Midbrain (tissue), 1 donor: Measurements from ENCODE around the gene APBA3.
A peak's percentile ranks its signal among the peaks of the same experiment; 100 is the strongest.
"Not testable (repeated sequence)": the region's sequence is repeated elsewhere in the genome, so short reads cannot be mapped to it uniquely, and the experiment has no call there.

ENCODE experiments used
- DNase-seq: peaks from one replicate; lab custom pipeline; 2025; lab: John Stamatoyannopoulos, UW

APBA3 gene

DNA sequence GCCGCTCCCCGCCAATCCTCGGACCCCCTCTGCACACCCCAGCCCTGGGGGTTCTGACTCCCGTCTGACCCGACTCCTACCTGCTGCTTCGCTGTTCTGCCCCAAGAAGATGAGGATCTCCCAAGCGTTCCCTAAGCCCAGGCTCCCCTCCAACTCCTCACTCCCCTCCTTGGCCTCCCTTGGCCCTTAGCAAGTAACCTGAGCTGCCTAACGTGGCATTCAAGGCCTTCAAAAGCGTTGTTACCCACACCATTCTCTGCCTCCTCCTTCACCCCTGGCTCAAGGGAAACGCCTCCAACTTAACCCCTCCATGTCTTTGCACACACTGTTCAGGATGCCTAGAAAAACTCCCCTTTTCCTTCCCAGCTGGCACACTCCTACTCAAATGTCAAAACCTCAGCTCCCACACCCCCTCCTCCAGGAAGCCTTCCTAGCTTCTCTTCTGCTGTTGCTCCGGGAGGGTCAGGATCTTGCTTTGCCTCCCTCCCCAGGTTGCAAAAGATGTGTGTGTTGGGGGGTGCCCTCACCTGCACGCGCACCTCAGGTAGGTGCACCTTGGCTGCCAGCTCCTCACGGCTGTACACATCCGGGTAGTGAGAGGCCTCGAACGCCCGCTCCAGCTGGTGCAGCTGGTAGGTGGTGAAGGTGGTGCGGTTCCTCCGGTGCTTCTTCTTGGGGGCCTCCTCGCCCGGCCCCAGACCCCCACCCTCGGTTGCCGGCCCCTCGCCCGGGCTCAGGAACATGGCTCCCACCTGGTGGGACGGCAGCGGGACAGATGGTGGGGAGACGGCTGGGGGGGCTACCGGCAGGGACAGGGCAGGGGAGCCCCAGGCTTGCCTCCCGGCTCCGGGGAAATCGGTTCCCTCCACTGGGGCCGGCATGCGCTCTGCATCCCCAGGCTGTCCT, 9.8 kb upstream of the APBA3 start:
- DNase-seq: no peak

DNA sequence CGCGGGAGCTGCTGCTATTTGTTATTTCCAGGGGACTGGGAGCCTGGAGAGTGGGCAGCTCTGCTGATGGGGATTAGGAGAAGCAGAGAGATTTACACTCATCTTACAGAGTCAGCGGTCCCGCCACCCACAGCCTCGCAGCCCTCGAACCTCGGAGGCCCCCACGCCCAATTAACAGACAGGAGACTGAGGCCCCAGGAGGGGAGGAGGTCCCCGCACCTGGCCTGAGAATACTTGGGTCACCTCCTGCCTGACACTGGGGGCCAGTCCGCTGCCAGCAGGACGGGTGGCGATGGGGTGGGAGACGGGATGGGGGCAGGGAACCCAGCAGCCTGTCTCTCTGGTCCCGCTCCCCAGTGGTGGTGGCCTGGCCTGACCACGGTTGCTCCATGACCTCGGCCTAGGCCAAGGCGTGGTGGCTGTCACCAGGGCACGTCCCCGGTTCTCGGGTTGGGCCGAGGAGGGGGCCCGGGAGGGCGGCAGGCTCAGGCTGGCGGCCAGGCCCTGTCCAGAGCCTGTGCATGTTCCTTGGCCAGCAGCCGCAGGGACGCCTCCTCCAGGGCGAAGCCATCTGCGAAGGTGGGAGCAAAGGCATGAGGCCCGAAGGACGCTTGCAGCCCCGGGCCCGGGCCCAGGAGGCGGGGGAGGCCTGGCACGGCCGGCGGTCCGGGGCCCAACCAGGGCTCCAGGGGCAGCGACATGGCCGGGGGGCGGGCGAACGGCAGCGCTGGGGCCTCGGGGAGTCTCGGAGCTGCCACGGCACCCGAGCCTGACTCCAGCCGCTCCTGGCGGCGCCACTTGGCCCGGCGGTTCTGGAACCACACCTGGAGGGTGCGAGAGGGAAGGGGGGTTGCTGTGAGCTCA, 8.9 kb upstream of the APBA3 start:
- no peak for DNase-seq

DNA sequence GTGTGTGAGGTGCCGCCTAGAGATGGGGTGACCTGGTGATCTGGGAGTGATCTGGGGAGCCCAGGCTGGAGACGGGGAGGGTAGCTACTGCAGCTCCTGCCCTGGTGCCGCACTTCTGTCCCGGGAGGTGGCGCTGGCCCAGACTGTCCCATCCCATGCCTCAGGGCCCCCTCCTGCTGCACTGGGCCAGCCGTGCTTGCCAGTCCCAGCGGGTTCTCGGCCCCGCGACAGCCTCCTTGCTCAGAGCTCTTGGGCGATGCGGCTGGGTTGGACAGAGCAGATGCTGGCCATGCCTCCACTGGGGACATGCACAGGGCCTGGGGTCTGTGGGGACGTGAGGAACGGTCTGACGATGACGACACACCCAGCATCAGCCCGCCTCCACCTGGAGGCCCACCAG, 8.0 kb upstream of the APBA3 start:
- no peak for DNase-seq

DNA sequence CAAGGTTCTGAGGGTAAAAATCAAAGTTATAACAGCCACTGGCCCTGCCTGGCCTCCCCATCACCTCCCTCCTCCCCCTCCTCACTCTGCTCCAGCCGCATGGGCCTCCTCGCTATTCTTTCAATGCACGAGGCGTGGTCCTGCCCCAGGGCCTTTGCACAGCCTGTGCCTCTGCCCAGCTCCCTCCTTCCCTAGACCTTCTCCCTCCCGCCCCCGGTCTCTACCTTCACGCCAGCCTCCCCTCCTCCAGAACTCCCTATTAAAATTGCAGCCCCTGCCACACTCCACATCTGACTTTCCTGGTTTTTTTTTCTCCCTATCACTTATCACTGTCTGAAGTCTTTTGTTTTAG, 7.2 kb upstream of the APBA3 start:
- no peak for DNase-seq

DNA sequence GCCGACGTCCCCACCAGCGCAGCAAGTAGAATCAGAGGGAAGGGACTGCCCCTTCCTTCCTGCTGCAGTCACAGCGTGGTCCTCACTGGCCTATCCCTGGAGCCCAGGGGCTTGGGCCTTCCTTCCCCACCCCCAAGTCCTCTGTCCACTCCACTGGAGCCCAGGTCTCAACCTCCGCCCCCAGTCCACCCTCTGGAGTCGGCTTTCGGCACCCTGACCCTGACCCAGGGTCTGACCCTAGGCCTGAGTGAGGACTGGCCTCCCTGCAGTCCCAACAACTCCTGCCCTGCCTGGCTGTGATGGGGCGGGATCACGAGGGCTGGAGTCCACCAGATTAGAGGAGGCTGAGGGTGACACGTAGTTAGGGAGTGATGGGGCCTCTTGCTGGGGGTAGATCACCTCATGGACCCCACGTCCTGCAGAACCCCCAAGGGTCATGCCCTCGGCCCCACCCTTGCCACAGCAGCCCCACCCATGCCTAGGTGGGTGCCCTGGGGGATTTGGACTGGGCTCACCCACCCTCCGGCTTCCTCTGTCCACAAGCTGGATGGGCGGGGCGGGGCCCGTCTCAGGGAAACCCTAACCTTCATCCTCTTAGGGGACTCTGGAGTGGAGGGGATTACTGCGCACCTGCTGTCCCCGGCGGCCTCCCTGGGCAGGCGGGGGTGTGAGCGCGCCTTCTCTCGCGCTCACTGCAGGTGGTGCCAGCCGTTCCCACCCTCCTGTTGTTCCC, 6.7 kb upstream of the APBA3 start:
- DNase-seq: no peak

DNA sequence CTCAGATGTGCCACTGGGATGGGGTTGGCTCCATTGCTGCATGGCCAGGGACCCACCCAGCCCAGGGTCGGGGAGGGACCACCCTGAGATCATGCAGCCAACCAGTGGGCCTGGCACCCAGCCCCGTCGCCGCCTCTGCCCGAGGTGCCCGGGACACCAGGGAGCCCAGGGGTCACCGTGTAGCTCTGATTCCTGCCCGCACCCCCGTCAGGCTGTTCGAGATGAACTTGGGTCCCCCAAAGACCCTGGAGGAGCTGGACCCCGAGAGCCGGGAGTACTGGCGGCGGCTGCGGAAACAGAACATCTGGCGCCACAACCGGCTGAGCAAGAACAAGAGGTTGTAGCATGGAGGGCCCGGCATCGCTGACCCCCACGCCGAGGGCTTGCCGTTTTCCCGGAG, 5.6 kb upstream of the APBA3 start:
- DNase-seq: no peak

DNA sequence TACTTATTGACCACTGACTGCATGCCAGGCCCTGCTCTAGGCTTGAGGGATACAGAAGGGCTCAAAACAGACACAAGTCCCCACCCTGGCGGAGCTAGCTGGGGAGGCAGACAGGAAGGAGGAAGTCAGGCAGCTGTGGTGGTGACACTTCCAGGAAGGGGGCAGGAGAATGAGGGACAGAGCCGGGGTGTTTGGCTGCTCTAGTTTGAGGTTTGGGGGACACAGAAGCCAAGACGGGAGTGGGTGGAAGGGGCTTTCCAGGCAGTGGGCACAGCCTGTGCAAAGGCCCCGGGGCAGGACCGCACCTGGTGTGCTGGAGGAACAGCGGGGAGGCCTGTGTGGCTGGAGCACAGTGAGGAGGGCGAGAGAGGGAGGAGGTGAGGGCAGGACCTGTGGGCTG, 5.0 kb upstream of the APBA3 start:
- no peak for DNase-seq

DNA sequence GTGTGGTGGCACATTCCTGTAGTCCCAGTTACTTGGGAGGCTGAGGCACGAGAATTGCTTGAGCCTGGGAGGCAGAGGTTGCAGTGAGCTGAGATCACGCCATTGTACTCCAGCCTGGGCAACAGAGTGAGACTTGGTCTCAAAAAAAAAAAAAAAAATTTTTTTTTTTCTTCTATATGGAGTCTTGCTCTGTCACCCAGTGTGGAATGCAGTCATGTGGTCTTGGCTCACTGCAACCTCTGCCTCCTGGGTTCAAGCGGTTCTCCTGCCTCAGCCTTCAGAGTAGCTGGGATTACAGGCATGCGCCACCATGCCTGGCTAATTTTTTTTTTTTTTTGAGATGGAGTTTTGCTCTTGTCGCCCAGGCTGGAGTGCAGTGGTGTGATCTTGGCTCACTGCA, 4.3 kb upstream of the APBA3 start:
- DNase-seq: not testable (repeated sequence)

DNA sequence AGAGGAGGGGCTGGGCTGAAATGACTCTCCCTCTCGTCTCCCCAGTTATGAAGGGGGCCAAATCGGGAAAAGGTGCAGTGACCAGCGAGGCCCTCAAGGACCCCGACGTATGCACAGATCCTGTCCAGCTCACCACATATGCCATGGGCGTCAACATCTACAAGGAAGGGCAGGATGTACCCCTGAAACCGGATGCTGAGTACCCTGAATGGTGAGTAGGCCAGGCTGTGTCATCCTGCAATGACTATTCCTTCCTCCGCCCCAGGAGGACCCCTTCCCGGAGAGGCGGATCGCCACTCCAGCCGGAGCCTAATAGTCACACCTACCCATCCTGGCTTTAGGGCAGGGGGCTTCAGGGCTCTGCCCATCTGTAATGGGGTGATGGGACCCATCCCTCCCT, 3.6 kb upstream of the APBA3 start:
- no peak for DNase-seq

DNA sequence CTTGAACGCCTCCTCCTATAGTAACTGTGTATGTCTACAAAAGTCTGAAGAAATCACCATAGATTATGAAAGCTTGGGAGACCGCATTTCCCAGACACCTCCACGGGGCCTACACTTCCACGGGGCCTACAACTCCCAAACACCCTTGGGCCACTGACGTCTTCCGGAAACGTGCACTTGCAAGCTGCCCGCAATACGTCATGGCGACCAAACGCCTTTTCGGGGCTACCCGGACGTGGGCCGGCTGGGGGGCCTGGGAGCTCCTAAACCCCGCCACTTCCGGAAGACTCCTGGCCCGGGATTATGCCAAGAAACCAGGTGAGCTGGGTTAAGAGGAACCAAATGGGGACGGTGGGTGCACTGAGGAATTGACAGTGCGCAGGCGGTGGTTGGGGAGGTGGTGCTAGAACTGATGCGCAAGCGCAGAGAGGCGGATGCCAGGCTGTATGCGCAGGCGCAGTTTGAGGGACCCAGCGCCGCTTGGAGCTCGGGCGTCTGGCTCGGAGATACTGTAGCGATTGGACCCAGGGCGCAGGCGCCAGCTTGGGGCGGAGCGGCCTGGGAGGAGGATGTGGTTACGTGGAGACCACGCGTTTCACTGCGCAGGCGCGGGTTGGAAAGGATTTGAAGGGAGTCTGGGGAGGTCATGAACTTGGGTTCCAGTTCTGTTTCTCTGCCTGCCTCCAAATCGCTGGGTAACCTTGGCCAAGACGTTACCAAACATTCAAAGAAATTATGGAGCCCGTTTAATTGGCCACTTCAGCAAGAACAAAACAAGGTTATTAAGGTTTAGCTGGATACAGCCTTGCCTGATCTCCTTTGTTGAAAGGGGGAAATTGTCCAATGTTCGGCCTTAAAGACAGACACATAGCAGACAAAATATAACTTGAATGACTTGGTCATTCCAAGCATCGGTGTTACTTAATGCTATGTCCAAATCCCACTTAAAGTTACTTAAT, 1.3 kb upstream of the APBA3 start, which contains the start of gene MRPL54:
Gene MRPL54, plus strand, starts transcription at position 182 of the 959 bp plus-strand sequence. Its CDS starts 19 bp downstream, at position 201.
- peak; percentile 99 for DNase-seq

DNA sequence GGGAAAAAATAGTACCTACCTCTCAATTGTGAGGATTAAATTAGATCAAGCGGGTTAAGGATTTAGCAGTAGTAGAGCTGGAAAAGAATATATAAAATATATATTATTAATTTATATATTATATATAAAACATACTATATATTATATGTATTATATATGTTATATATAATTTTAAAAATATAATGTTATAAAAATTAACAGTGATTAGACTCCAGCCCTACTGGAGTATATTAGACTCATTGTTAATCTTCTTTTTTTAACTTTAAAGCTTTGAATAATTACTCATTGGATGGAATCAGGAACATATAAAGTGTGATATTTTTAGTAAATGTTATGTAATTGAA, 610 bp upstream of the APBA3 start:
- no peak for DNase-seq

DNA sequence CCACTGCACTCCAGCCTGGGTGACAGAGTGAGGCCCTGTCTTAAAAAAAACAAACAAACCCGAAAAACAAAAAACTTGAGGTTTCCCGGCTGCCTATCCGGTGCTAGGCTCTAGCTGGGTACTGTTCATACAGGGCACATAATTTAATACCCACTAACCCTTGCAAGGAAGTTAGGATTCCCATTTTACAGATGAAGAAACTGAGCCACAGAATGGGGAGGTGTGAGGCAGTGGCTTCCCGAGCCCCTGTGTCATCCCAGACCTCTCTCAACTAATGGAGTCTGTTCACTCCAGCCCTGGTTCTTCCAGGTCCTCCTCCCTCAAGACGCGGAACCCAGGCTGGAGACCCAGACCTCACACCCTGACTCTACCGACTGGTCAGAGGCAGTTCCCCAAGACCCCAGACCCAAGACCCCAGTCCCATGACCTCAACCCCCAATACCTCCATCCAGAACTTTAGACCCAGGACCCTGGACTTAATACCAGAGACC, 576 bp downstream of the APBA3 start:
- no peak for DNase-seq

DNA sequence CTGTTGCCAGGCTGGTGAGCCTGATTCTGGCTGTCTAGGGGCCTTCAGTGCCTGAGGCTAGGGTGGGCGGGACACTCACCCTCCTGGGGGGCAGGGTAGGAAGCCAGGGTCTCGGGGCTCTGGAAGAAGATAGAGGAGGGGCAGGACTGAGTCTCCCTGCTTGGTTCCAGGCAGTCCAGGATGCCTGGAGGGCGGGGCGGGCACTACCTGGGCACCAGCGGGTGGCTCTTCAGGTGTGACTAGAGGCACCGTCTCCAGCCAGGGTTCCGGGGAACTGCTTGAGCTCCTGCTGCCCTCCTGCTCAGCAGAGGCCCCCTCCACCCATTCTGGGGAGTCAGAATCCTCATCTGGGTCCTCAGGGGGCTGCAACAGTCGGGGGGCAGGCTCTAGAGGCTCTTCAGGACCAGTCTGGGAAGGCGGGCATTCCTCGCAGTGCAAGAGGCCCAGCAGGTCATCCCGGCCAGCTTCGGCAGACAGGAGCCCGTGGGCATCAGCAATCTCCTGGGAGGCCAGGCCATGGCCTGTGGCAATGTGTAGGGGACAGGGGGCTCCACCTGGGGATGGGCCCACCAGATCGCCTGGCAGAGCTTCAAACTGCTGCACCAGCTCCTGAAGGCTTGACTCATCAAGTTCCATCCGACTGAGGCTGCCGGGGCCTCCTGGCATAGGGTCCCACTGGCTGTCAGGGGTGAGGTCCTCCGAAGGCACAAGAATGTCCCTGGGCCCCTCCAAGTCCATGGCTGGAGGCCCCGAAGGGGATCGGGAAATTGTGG, 1.8 kb downstream of the APBA3 start:
- DNase-seq: no peak

DNA sequence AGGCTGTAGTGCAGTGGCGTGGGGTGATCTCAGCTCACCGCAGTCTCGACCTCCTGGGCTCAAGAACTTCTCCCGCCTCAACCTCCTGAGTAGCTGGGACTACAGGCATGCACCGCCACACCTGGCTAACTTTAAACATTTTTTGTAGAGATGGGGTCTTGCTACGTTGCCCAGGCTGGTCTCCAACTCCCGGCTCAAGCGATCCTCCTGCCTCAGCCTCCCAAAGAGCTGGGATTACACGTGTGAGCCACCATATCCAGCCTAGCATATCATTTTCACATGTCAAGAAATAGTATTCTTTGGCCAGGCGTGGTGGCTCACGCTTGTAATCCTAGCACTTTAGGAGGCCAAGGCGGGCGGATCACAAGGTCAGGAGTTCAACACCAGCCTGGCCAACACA, 3.2 kb downstream of the APBA3 start:
- DNase-seq: not testable (repeated sequence)

DNA sequence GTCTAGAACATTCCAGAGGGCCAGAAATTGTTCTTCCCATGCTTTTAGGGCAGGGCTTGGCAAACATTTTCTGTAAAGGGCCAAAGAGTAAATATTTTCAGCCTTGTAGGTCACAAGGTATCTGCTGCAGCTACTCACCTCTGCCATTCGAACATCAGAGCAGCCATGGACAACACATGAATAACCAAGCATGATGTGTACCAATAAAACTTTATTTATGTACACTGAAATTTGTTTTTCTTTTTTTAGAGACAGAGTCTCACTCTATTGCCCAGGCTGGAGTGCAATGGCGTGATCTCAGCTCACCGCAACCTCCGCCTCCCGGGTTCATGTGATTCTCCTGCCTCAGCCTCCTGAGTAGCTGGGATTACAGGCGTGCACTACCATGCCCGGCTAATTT, 3.8 kb downstream of the APBA3 start:
- DNase-seq: not testable (repeated sequence)

DNA sequence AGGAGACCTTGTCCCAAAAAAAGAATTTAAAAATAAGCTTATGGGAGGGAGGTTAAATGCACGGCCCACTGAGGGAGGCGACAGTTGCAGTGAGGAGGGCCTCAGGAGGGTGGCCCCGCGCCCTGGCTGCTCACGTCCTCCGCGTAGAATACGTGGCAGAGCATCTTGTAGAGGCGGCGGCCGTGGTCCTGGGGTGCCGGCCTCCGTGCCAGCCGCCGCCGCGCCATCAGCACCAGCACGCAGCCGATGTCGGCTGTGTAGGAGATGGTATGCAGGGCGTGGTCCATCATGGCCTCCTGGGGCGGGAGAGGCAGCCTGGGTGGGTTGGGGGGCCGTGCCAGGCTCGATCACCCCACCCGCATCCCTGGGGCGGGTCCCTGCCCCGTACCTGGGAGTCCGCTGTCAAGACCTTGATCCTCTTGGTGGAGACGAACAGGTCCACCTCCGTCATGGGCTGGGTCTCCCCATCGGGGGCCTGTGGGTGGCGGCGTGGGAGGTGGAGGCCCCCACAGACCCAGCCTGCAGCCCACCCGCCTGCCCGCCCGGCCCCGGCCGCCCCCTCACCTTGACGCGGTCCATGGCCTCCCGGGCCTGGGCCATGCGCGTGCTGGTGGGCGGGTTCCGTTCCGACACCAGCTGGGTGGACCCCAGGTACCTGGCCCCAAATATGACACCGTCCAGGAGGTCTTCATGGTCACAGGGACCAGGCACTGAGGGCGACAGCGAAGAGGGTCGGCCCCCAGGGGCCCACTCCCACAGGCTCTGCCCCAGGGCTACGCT, 7.7 kb downstream of the APBA3 start:
- no peak for DNase-seq

DNA sequence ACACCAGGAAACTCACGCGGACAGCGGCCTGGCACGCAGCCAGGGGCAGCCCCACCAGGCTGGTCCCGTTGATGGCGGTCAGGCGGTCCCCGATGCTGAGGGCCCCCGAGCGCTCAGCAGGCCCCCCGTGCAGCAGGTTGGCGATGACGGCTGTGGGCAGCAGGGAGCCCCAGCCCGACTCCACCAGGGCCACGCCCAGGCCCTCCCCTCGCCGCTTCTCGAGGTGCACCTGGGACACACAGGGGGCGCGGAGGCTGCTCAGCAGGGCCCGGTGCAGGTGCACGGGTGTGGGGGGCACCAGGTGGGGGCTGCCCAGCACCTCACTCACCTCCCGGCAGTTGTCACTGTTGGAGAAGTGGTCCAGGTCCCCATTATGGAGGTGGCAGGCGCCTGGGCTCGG, 9.0 kb downstream of the APBA3 start:
- no peak for DNase-seq

DNA sequence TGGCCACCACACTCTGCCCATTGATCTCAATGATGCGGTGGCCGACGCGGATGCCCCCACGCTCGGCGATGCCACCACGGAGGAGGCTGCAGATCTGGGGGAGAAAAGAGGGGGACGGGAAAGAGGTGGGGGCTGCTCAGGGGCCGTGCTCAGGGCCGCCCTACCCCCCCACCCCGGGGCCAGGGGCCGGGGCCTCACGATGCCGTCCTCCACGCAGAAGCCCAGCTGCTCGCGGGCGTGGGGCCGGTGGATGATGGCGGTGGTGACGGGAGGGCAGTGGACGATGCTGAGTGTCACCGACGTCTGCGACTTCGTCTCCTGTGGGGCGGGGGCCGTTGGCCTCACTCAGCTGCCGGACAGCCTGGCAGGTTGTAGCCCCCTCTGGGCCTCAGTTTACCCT, 10.3 kb downstream of the APBA3 start:
- no peak for DNase-seq

DNA sequence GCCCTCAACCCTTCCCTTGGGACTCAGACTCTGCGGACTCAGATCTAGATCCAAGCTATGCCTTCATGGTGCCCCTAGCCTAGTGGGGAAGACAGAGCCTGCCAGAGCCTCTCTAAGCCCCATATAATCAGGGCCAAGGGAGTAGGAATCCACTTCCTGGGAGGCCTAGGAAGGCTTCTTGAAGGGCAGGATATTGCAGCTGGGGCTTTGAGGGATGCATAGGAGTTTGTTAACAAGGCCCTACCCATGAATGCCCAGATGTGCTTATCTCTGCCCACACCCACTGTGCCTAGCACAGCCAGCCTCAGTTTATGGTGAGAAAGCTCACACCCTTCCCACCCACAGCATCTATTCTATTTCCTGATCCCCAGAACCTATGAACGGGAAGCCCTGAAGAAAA, 11.3 kb downstream of the APBA3 start:
- DNase-seq: no peak

DNA sequence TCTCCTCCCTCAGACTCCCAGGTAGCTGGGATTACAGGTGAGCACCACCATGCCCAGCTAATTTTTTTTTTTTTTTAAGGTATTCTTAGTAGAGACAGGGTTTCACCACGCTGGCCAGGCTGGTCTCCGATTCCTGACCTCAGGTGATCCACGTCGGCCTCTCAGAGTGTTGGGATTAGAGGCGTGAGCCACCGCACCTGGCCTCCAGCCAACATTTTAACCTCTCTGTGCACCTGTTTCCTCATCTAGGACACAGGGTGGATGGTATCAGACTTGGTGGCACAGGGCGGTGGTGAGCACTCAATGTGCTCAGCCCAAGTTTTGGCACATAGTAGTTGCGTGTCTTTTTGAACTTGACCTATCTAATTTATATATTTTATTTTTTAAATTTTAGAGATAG, 12.5 kb downstream of the APBA3 start:
- no peak for DNase-seq
